GM19351 (cell line): ENCODE results near the gene LYZ.

Source experiments
- ATAC-seq: cut with Tn5 transposase; IDR thresholded peaks from one replicate; pipeline ENCODE4 v1.9.1; 2021; ENCODE audit warnings: mild to moderate bottlenecking, moderate library complexity; ENCODE audit not compliant: unreplicated experiment

The LYZ gene

DNA sequence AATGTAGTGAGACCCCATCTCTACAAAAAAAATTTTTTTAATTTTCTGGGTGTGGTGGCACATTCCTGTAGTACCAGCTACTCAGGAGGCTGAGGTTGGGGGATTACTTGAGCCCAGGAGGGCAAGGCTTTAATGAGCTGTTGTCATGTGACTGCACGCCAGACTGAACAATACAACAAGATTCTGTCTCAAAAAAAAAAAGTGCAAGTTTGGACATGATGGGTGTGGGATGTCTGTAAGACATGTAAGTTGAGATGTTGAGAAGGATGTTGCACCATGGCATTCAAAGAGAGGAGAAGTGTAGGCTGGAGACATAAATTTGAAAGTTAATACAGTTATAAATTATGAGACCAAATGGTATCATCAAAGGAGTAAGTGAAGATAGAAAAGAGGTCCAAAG is 34.9 kb downstream of the LYZ start:
- ATAC-seq = no peak

- ATAC-seq = no peak
Measured at GRCh38 chr12:69385038-69385437, 36.9 kb downstream of the LYZ start.

GRCh38 chr12:69386921-69387320 is 38.7 kb downstream of the LYZ start:
- no peak for ATAC-seq

DNA sequence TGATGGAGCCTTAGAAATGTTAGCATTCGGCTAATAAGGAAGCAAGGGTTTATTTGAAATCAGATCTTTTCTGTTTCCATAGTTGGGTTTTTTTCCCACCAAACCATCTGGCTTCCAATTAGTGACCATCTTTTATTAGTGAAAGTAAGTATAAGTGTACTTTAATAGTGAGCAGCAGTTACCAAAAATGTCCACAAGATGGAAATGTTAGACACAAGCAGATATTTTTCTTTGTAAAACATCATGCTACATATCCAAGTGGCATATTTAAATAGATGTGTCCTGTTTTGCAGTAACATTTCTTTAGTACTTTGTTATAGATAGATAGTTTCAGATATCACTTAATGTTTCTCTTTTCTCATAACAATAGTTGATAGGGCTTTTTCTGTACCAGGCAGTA is 40.2 kb downstream of the LYZ start:
- no peak for ATAC-seq

GRCh38 chr12:69389831-69390230 is 41.6 kb downstream of the LYZ start:
- no peak for ATAC-seq

DNA sequence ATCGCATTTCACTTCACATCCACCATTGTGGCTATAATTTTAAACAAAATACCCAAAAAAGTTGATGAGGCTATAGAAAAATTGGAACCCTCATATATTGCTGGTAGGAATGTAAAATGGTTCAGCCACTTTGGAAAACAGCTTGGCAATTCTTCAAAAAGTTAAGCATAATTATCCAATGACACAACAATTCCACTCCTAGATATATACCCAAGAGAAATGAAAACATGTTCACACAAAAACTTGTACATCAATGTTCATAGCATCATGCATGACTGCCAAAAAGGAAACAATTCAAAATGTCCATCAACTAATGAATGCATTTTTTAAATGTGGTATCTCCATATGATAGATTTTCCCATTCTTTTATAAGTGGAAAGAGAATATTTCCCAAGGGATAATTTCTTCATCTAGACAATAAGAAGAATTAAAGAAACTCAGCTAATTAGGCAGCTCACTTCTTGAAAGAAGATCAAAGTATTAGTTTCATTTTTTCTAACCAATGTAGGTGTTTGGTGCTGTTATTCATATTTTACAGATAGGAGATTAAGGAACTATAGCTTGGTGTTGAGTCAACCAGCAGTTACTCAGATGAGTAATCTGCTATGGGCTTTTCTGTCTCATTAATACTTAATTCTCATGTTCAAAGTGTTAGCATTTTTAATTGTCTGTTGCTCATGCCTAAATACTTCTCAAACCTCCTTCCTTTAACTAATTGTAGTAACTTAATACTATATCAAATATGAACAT is 44.2 kb downstream of the LYZ start:
- ATAC-seq = peak; percentile 78

DNA sequence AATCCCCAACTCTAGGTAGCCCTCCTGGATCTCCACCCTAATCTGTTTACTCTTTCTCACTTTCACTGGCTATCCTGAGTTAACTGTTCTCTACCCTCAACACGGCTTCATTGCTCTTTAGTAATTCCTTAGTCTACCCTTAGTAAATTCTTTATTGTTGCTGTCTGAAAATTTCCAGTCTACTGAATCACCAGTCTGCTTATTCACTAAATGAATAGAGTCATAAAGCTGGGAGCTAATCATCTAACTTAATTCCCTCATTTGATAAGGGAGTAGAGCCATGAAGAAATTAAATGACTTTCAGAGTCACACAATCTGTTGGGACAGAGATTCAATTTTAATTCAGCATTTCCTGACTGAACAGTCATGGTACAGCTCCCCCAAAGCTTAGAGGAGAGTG is 47.9 kb downstream of the LYZ start:
- no peak for ATAC-seq

GRCh38 chr12:69396963-69397362 is 48.8 kb downstream of the LYZ start:
- ATAC-seq = no peak

DNA sequence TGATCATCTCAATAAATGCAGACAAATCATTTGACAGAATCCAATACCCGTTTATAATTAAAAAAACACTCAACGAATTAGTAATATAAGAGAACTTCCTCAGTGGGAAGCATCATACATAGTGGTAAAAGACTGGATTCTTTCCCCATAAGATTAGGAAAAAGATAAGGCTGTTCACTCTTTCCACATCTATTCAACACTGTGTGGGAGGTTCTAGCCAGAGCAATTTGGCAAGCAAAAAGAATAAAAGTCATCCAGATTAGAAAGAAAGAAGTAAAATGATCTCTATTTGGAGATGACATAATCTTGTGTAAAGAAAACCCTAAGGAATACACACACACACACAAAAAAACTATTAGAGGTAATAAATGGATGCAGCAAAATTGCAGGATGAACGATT is 49.8 kb downstream of the LYZ start:
- no peak for ATAC-seq

DNA sequence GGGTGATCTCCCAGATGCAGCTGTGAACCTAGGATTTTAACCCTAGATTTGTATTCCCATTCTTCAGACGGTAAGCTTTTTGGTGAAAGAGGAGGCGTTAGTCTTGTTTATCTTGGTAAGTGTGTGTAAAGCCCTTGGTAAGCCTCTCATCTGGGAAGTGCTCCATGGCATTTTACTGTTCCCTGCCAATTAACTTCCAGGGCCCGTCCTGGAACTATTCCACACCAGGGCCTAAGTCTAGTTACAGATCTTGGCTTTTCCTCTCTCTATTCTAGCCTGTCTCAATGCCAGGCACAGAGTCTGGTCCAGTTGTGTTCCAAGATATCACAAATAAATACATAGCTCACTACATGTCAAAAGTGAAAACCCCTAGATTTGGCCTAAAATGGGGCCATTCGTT is 53.8 kb downstream of the LYZ start:
- no peak for ATAC-seq
